Ectodermal cell (in vitro differentiated cells): ENCODE results near the gene ZNF277.

Experiments used
- H3K27ac ChIP-seq: 2 replicates; pipeline ENCODE4 v1.7.0; 2013; ENCODE audit warnings: mild to moderate bottlenecking, low read depth, low read length; ENCODE audit not compliant: insufficient read depth, poor library complexity, severe bottlenecking
- H3K27me3 ChIP-seq: 2 replicates; pipeline ENCODE4 v1.7.0; 2013; ENCODE audit warnings: mild to moderate bottlenecking, low read length; ENCODE audit not compliant: insufficient read depth, control insufficient read depth, poor library complexity, severe bottlenecking
- H3K36me3 ChIP-seq: one replicate; pipeline ENCODE4 v1.7.0; 2013; ENCODE audit warnings: low read length; ENCODE audit not compliant: control insufficient read depth, insufficient read depth
- H3K4me1 ChIP-seq: one replicate; pipeline ENCODE4 v1.7.0; 2013; ENCODE audit warnings: low read length; ENCODE audit not compliant: control insufficient read depth, insufficient read depth
- H3K4me3 ChIP-seq: 2 replicates; pipeline ENCODE4 v1.7.0; 2013; ENCODE audit warnings: low read depth, low read length, control low read depth; ENCODE audit not compliant: insufficient read depth
- H3K9me3 ChIP-seq: 2 replicates; pipeline ENCODE4 v1.7.0; 2013; ENCODE audit warnings: mild to moderate bottlenecking, low read length, moderate library complexity; ENCODE audit not compliant: control insufficient read depth
- WGBS, 2 experiments: methylation state at CpG; one replicate each; pipeline ENCODE4 v1.1.7; 2013; ENCODE audit warnings: missing lambda C conversion rate in 2 of 2; 5-methylcytosine and 5-hydroxymethylcytosine counted together

ZNF277 gene

GRCh38 chr7:112266141-112266540, 59.6 kb downstream of the ZNF277 start:
- no peaks in the 10 kb centered on the region for H3K36me3 ChIP-seq
- no peak overlapping the region for H3K4me3 ChIP-seq
- 94 to 95% methylated on average over 3 of the region's 3 CpGs for WGBS, 2 experiments
- H3K4me1 ChIP-seq = peaks cover 7% of the 10 kb centered on the region
- no peak overlapping the region for H3K27ac ChIP-seq
- no peaks in the 10 kb centered on the region for H3K27me3 ChIP-seq
- no peaks in the 10 kb centered on the region for H3K9me3 ChIP-seq

GRCh38 chr7:112266595-112267270, 60.2 kb downstream of the ZNF277 start:
- no peaks in the 10 kb centered on the region for H3K36me3 ChIP-seq
- H3K9me3 ChIP-seq = no peaks in the 10 kb centered on the region
- H3K27me3 ChIP-seq = no peaks in the 10 kb centered on the region
- no peak overlapping the region for H3K27ac ChIP-seq
- WGBS, 2 experiments = 71 to 98% methylated on average over 1 to 5 of the region's 5 CpGs
- peaks cover 4% of the 10 kb centered on the region for H3K4me1 ChIP-seq
- H3K4me3 ChIP-seq = no peak overlapping the region

GRCh38 chr7:112267944-112268691, 61.6 kb downstream of the ZNF277 start:
- Histone ChIP-seq H3K36me3 (no peaks in the 10 kb centered on the region), H3K4me3 (no peak overlapping the region), H3K4me1 (peaks cover 3% of the 10 kb centered on the region), H3K27ac (no peak overlapping the region), H3K27me3 (no peaks in the 10 kb centered on the region), H3K9me3 (no peaks in the 10 kb centered on the region)
- WGBS, 2 experiments = no CpG with 5 or more reads among the region's 1 CpG

- Histone ChIP-seq H3K4me3 (no peak overlapping the region), H3K36me3 (no peaks in the 10 kb centered on the region)
- 69 to 100% methylated on average over 1 to 2 of the region's 2 CpGs for WGBS, 2 experiments
These were observed 64.7 kb downstream of the ZNF277 start for GRCh38 chr7:112271162-112271561.

GRCh38 chr7:112272921-112273561, 66.5 kb downstream of the ZNF277 start:
- 86 to 88% methylated on average over 7 of the region's 7 CpGs for WGBS, 2 experiments
- H3K27ac ChIP-seq = no peak overlapping the region
- no peaks in the 10 kb centered on the region for H3K27me3 ChIP-seq
- no peak overlapping the region for H3K4me3 ChIP-seq
- H3K9me3 ChIP-seq = no peaks in the 10 kb centered on the region
- H3K4me1 ChIP-seq = peaks cover 3% of the 10 kb centered on the region
- H3K36me3 ChIP-seq = no peaks in the 10 kb centered on the region

More at GRCh38 chr7:112271162-112271561, 64.7 kb downstream of the ZNF277 start:
- Histone ChIP-seq H3K9me3 (no peaks in the 10 kb centered on the region), H3K4me1 (peaks cover 3% of the 10 kb centered on the region), H3K27me3 (no peaks in the 10 kb centered on the region), H3K27ac (no peak overlapping the region)

- 86 to 100% methylated on average over 2 of the region's 2 CpGs for WGBS, 2 experiments
- Histone ChIP-seq H3K4me3 (no peak overlapping the region), H3K9me3 (no peaks in the 10 kb centered on the region)
These were observed 72.5 kb downstream of the ZNF277 start for GRCh38 chr7:112279042-112279441.

GRCh38 chr7:112280267-112280666, 73.8 kb downstream of the ZNF277 start:
- 96 to 100% methylated on average over 1 to 2 of the region's 2 CpGs for WGBS, 2 experiments
- Histone ChIP-seq H3K27ac (no peak overlapping the region), H3K27me3 (no peaks in the 10 kb centered on the region), H3K36me3 (no peaks in the 10 kb centered on the region), H3K9me3 (no peaks in the 10 kb centered on the region), H3K4me3 (no peak overlapping the region), H3K4me1 (no peaks in the 10 kb centered on the region)

More at GRCh38 chr7:112279042-112279441, 72.5 kb downstream of the ZNF277 start:
- Histone ChIP-seq H3K36me3 (no peaks in the 10 kb centered on the region), H3K27me3 (no peaks in the 10 kb centered on the region), H3K27ac (no peak overlapping the region), H3K4me1 (no peaks in the 10 kb centered on the region)

- H3K4me1 ChIP-seq = no peaks in the 10 kb centered on the region
- no peak overlapping the region for H3K4me3 ChIP-seq
- H3K27ac ChIP-seq = no peak overlapping the region
- H3K9me3 ChIP-seq = no peaks in the 10 kb centered on the region
- H3K27me3 ChIP-seq = no peaks in the 10 kb centered on the region
- H3K36me3 ChIP-seq = no peaks in the 10 kb centered on the region
- WGBS, 2 experiments = 92 to 95% methylated on average over 1 of the region's 1 CpG
These were observed 76.1 kb downstream of the ZNF277 start for GRCh38 chr7:112282476-112283188.

- Histone ChIP-seq H3K4me3 (no peak overlapping the region), H3K9me3 (no peaks in the 10 kb centered on the region), H3K27ac (no peak overlapping the region), H3K36me3 (no peaks in the 10 kb centered on the region), H3K4me1 (no peaks in the 10 kb centered on the region), H3K27me3 (no peaks in the 10 kb centered on the region)
- 92 to 99% methylated on average over 4 of the region's 4 CpGs for whole genome bisulfite sequencing, 2 experiments
These were observed 77.0 kb downstream of the ZNF277 start for GRCh38 chr7:112283382-112283910.
